GM19043 (cell line): ENCODE data around the gene PRPH.

ENCODE experiments used
- ATAC-seq: cut with Tn5 transposase; IDR thresholded peaks from one replicate; pipeline ENCODE4 v1.9.1; 2021; ENCODE audit warnings: low read depth; ENCODE audit not compliant: unreplicated experiment

Gene PRPH

GRCh38 chr12:49344486-49345050 is 49.6 kb downstream of the PRPH start:
- no peak for ATAC-seq

GRCh38 chr12:49345051-49345824 is 50.3 kb downstream of the PRPH start:
- no peak for ATAC-seq

- ATAC-seq = no peak
Observed at GRCh38 chr12:49345825-49346658, 51.1 kb downstream of the PRPH start.

- no peak for ATAC-seq
Observed at GRCh38 chr12:49346659-49347310, 51.8 kb downstream of the PRPH start, which contains the start of gene DNAJC22. DNAJC22 (plus strand) TSS chr12:49346888; CDS start chr12:49348873, 1,985 bp downstream.

- no peak for ATAC-seq
Observed at GRCh38 chr12:49347311-49348193, 52.6 kb downstream of the PRPH start.
